ENCODE data around the gene ZNF484. TPM values are rescaled to one million over a fixed set of nuclear protein-coding genes. Genes with fewer than 3 reads are reported as not detected.
"Not testable (repeated sequence)": the region's sequence is repeated elsewhere in the genome, so short reads cannot be mapped to it uniquely, and the experiment has no call there.

Gene ZNF484
- total RNA-seq, 2 donors from 2014 or later: 8.1 to 12.5 TPM

GRCh38 chr9:92882276-92882675 lies 4.4 kb upstream of the ZNF484 start:
- peaks cover 7% of the 10 kb centered on the region in 2 donors for H3K9me3 Mint-ChIP-seq
- H3K36me3 Mint-ChIP-seq: peaks cover 15 to 16% of the 10 kb centered on the region in 2 donors
- peak overlapping the region in 1 of 2 donors; percentile 81 for H3K27ac Mint-ChIP-seq
- ATAC-seq (no peak), DNase-seq (ENCODE audit: low spot score in 2 of 2) (no peak)

GRCh38 chr9:92875373-92875772 lies 2.5 kb downstream of the ZNF484 start:
- no peak overlapping the region for H3K27ac Mint-ChIP-seq
- ATAC-seq (no peak), DNase-seq (ENCODE audit: low spot score in 2 of 2) (no peak)
- peaks cover 15 to 36% of the 10 kb centered on the region in 2 donors for H3K36me3 Mint-ChIP-seq
- H3K9me3 Mint-ChIP-seq: peaks cover 7 to 14% of the 10 kb centered on the region in 2 donors

GRCh38 chr9:92870289-92870688 lies 7.5 kb downstream of the ZNF484 start:
- no peak for DNase-seq (ENCODE audit: low spot score in 2 of 2)
- H3K36me3 Mint-ChIP-seq: peaks cover 10 to 51% of the 10 kb centered on the region in 2 donors
- ATAC-seq: peak in 1 of 2 donors; percentile 70
- no peak overlapping the region for H3K27ac Mint-ChIP-seq
- H3K9me3 Mint-ChIP-seq: peaks cover 3 to 8% of the 10 kb centered on the region in 2 donors

- peaks cover 3 to 12% of the 10 kb centered on the region in 2 donors for H3K9me3 Mint-ChIP-seq
- peaks cover 16 to 66% of the 10 kb centered on the region in 2 donors for H3K36me3 Mint-ChIP-seq
- ATAC-seq; H3K27ac Mint-ChIP-seq; DNase-seq (ENCODE audit: low spot score in 2 of 2): not testable (repeated sequence)
Observed at GRCh38 chr9:92866600-92866999, 11.2 kb downstream of the ZNF484 start.

GRCh38 chr9:92864152-92864551 lies 13.7 kb downstream of the ZNF484 start:
- peaks cover 3 to 8% of the 10 kb centered on the region in 2 donors for H3K9me3 Mint-ChIP-seq
- H3K36me3 Mint-ChIP-seq: peaks cover 31 to 64% of the 10 kb centered on the region in 2 donors
- DNase-seq (ENCODE audit: low spot score in 2 of 2) (no peak), ATAC-seq (no peak)
- no peak overlapping the region for H3K27ac Mint-ChIP-seq

- DNase-seq (ENCODE audit: low spot score in 2 of 2): no peak
- Mint-ChIP-seq H3K27ac (no peak overlapping the region), H3K36me3 (peaks cover 27 to 66% of the 10 kb centered on the region in 2 donors), H3K9me3 (peaks cover 0 to 8% of the 10 kb centered on the region in 2 donors)
- no peak for ATAC-seq
Observed at GRCh38 chr9:92860867-92861266, 17.0 kb downstream of the ZNF484 start.

GRCh38 chr9:92857236-92857635 lies 20.6 kb downstream of the ZNF484 start:
- peaks cover 0 to 3% of the 10 kb centered on the region in 2 donors for H3K9me3 Mint-ChIP-seq
- peaks cover 40 to 71% of the 10 kb centered on the region in 2 donors for H3K36me3 Mint-ChIP-seq

GRCh38 chr9:92853716-92854115 lies 24.1 kb downstream of the ZNF484 start:
- H3K9me3 Mint-ChIP-seq: peaks cover 0 to 6% of the 10 kb centered on the region in 2 donors
- no peak for ATAC-seq
- H3K27ac Mint-ChIP-seq: no peak overlapping the region
- DNase-seq (ENCODE audit: low spot score in 2 of 2): no peak
- peaks cover 30 to 81% of the 10 kb centered on the region in 2 donors for H3K36me3 Mint-ChIP-seq

More at GRCh38 chr9:92857236-92857635, 20.6 kb downstream of the ZNF484 start:
- no peak overlapping the region for H3K27ac Mint-ChIP-seq
- ATAC-seq: no peak
- no peak for DNase-seq (ENCODE audit: low spot score in 2 of 2)

- no peak for ATAC-seq
Observed at GRCh38 chr9:92850898-92851297, 26.9 kb downstream of the ZNF484 start.

GRCh38 chr9:92848740-92849139 lies 29.1 kb downstream of the ZNF484 start:
- Mint-ChIP-seq H3K9me3 (peaks cover 30 to 39% of the 10 kb centered on the region in 2 donors), H3K36me3 (peaks cover 57 to 96% of the 10 kb centered on the region in 2 donors)
- not testable (repeated sequence) for DNase-seq (ENCODE audit: low spot score in 2 of 2); H3K27ac Mint-ChIP-seq; ATAC-seq

More at GRCh38 chr9:92850898-92851297, 26.9 kb downstream of the ZNF484 start:
- peaks cover 52 to 89% of the 10 kb centered on the region in 2 donors for H3K36me3 Mint-ChIP-seq
- peaks cover 18 to 27% of the 10 kb centered on the region in 2 donors for H3K9me3 Mint-ChIP-seq
- no peak for DNase-seq (ENCODE audit: low spot score in 2 of 2)
- H3K27ac Mint-ChIP-seq: no peak overlapping the region

- Mint-ChIP-seq H3K36me3 (peaks cover 51 to 93% of the 10 kb centered on the region in 2 donors), H3K9me3 (peaks cover 36 to 50% of the 10 kb centered on the region in 2 donors), H3K27ac (no peak overlapping the region)
- DNase-seq (ENCODE audit: low spot score in 2 of 2) (no peak), ATAC-seq (no peak)
Observed at GRCh38 chr9:92846662-92847145, 31.1 kb downstream of the ZNF484 start.

- not testable (repeated sequence) for ATAC-seq; H3K27ac Mint-ChIP-seq; DNase-seq (ENCODE audit: low spot score in 2 of 2)
- Mint-ChIP-seq H3K36me3 (peaks cover 32 to 38% of the 10 kb centered on the region in 2 donors), H3K9me3 (peaks cover 30 to 47% of the 10 kb centered on the region in 2 donors)
Observed at GRCh38 chr9:92838411-92838810, 39.4 kb downstream of the ZNF484 start.

GRCh38 chr9:92837191-92837590 lies 40.6 kb downstream of the ZNF484 start:
- DNase-seq (ENCODE audit: low spot score in 2 of 2): no peak
- H3K9me3 Mint-ChIP-seq: peaks cover 32 to 40% of the 10 kb centered on the region in 2 donors
- no peak for ATAC-seq
- no peak overlapping the region for H3K27ac Mint-ChIP-seq
- H3K36me3 Mint-ChIP-seq: peaks cover 27 to 32% of the 10 kb centered on the region in 2 donors

GRCh38 chr9:92829420-92829819 lies 48.4 kb downstream of the ZNF484 start:
- H3K27ac Mint-ChIP-seq: no peak overlapping the region
- H3K36me3 Mint-ChIP-seq: peaks cover 0 to 11% of the 10 kb centered on the region in 2 donors
- H3K9me3 Mint-ChIP-seq: peaks cover 6 to 10% of the 10 kb centered on the region in 2 donors
- ATAC-seq (no peak), DNase-seq (ENCODE audit: low spot score in 2 of 2) (no peak)

- H3K27ac Mint-ChIP-seq; H3K9me3 Mint-ChIP-seq; H3K36me3 Mint-ChIP-seq; DNase-seq (ENCODE audit: low spot score in 2 of 2); ATAC-seq: not testable (repeated sequence)
Observed at GRCh38 chr9:92825065-92825464, 52.8 kb downstream of the ZNF484 start.

- H3K36me3 Mint-ChIP-seq: no peaks in the 10 kb centered on the region
- H3K9me3 Mint-ChIP-seq: no peaks in the 10 kb centered on the region
- no peak overlapping the region for H3K27ac Mint-ChIP-seq
- no peak for DNase-seq (ENCODE audit: low spot score in 2 of 2)
- ATAC-seq: peak in 1 of 2 donors; percentile 73
Observed at GRCh38 chr9:92820964-92821363, 56.9 kb downstream of the ZNF484 start.

GRCh38 chr9:92819898-92820297 lies 57.9 kb downstream of the ZNF484 start:
- not testable (repeated sequence) for H3K36me3 Mint-ChIP-seq; H3K9me3 Mint-ChIP-seq; DNase-seq (ENCODE audit: low spot score in 2 of 2); H3K27ac Mint-ChIP-seq
- ATAC-seq: peak in 1 of 2 donors; percentile 82

All from activated naive CD4-positive, alpha-beta T cell treated with anti-CD3 and anti-CD28 coated beads, Interleukin-2, amount 50 U/mL, for 72 hours (primary cell).